Erythroblast (primary cell): ENCODE data around the gene DLL1.

Experiments used
- DNase-seq, 2 experiments: peaks; one replicate each; lab custom pipeline; 2025; lab: John Stamatoyannopoulos, UW
- GATA1 ChIP-seq: IDR thresholded peaks from 2 replicates; pipeline ENCODE4 v1.6.1; 2011; ENCODE audit warnings: low read depth, mild to moderate bottlenecking, control low read depth, low read length, moderate library complexity
- POLR2A ChIP-seq: IDR thresholded peaks from 2 replicates; pipeline ENCODE4 v1.6.1; 2011; ENCODE audit warnings: mild to moderate bottlenecking, low read length

The DLL1 gene

GRCh38 chr6:170250981-170251775 lies 39.7 kb downstream of the DLL1 start:
- TF ChIP-seq POLR2A (no peak), GATA1 (no peak)
- no peak for DNase-seq

GRCh38 chr6:170250455-170250854 lies 40.4 kb downstream of the DLL1 start:
- no peak for DNase-seq
- no peak for TF ChIP-seq GATA1
- TF ChIP-seq POLR2A, result no peak

DNA sequence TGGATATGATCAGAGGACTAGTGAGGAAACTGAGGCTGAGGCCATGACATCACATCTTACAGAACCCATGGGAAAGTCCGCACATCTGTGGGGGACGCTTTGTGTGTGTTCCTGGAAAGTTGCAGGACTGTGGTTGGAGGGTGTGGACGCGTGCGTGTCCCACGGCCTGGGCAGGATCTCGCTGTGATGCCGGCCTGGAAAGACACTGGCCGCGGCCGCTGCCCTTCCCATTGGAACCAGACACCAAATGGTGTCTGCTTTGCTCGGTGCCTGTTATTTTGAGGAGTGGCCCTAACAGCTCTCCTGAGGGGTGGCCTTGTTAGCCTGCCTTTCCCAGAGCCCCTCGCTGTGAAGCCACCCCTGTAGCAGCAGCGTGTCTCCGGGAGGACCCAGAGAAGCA lies 41.1 kb downstream of the DLL1 start:
- no peak for DNase-seq
- no peak for TF ChIP-seq GATA1
- TF ChIP-seq POLR2A, result no peak

- DNase-seq, result no peak
- TF ChIP-seq GATA1, result no peak
- TF ChIP-seq POLR2A, result no peak
Observed at GRCh38 chr6:170248861-170249600, 41.8 kb downstream of the DLL1 start.

DNA sequence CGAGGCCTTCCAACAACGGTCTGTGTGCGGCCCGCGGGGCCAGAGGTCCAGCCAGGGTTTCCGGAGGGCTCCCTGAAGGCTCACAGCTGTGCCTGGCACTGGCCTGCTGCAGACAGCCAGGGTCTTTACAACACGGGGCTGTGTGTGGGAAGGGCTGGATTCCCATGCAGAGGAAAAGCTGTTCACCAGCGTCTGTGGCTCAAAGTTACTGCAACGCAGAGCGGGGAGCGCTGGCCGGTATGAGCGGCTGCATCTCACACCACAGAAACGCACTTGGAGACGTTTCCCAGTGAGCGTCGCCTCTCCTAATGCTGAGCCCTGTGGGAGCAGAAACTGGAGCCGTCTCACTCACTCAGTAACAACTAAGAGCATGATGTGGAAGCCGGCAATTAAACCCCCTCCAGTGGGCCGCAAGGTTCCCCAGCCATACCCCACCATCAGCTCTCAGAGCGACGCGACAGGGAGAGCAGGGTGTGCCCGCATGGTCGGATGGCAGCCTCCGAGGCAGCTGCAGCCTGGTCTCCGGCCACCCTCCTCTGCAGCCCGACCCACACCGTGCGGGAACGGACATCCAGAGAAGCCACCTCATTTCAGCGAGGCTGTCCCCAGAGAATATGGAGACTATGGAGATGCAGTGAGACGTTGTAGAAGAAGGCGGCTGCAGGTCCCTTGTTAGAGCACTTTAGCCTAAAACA lies 42.6 kb downstream of the DLL1 start:
- no peak for DNase-seq
- no peak for TF ChIP-seq POLR2A
- TF ChIP-seq GATA1, result no peak

- no peak for TF ChIP-seq POLR2A
- no peak for DNase-seq
Observed at GRCh38 chr6:170247178-170247701, 43.6 kb downstream of the DLL1 start.

- TF ChIP-seq POLR2A (no peak), GATA1 (no peak)
- DNase-seq, result no peak
Observed at GRCh38 chr6:170245475-170245992, 45.3 kb downstream of the DLL1 start.

GRCh38 chr6:170244721-170245474 lies 46.0 kb downstream of the DLL1 start:
- no peak for TF ChIP-seq GATA1
- no peak for TF ChIP-seq POLR2A
- DNase-seq, result no peak

GRCh38 chr6:170243791-170244291 lies 47.0 kb downstream of the DLL1 start:
- no peak for DNase-seq
- TF ChIP-seq GATA1, result no peak

- TF ChIP-seq GATA1 (no peak), POLR2A (no peak)
- no peak for DNase-seq
Observed at GRCh38 chr6:170243386-170243785, 47.5 kb downstream of the DLL1 start.

DNA sequence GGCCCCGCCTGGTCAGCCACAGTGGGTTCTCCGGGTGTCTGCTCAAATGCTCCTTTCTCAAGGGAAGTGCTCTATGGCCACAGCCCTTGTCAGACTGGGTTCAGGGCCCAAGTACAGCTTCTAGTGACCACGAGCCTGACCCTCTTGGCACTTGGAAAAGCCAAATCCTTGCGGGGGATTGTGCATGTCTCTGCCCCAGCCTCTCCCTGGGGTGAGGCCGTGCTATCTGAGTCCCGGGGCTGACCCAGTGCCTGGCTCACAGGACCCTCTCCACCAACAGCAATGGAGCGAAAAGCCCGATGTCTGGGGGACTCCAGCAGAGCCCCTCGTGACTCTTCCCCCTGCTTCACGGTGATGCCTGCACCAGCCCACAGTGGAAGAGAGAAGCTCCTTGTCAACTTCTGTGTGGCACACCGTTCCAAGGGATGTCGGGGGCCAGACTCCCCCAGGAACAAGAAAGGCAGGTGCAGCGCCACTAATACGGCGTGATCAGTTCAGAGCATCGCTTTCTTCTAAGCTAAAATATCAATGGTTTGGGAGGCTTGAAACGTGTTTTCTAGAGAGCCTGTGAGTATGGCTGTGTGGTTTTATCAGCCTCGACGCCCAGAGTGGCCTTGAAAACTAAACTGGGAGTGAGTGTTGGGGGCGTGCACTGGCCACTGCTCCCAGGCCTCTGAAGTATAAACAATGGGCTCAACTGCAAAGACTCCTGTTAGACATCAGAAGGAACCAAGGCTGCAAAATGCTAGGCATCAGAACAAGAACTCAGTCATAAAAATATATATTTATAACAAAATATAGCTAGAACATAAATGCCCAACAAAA lies 51.9 kb downstream of the DLL1 start:
- TF ChIP-seq GATA1 (no peak), POLR2A (no peak)
- DNase-seq, result no peak
